WTC11 (cell line): ENCODE data around the gene METTL25B. TPM values are rescaled to one million over a fixed set of nuclear protein-coding genes. Genes with fewer than 3 reads are reported as not detected.

ENCODE experiments used
- ATAC-seq: fragments of 200-7000 bp; cut with Tn5 transposase; 2 replicates; pipeline ENCODE4 v1.10.0; 2021; ENCODE audit warnings: mild to moderate bottlenecking, moderate library complexity
- CTCF ChIA-PET: fragments of 300-600 bp; sonication (Branson Sonifier 250); formaldehyde crosslinking; loops from one replicate; lab custom pipeline; 2021; ENCODE audit warnings: antibody characterized with exemption; lab: Charles Lee
- POLR2A ChIA-PET: fragments of 350-600 bp; sonication (Branson Sonifier 250); formaldehyde crosslinking; loops from one replicate; lab custom pipeline; 2021; ENCODE audit warnings: antibody characterized with exemption; lab: Charles Lee
- DNase-seq: peaks from one replicate; pipeline ENCODE4 v3.0.0; 2021; ENCODE audit warnings: low spot score
- H3K27ac Mint-ChIP-seq: 2 replicates; pipeline ENCODE4 v1.8.0; 2021; ENCODE audit warnings: mixed read lengths
- H3K27me3 Mint-ChIP-seq: 2 replicates; pipeline ENCODE4 v1.8.0; 2021; ENCODE audit warnings: low read depth, mild to moderate bottlenecking, moderate library complexity, mixed read lengths
- H3K36me3 Mint-ChIP-seq: 2 replicates; pipeline ENCODE4 v1.8.0; 2021; ENCODE audit warnings: mixed read lengths
- H3K4me1 Mint-ChIP-seq: 2 replicates; pipeline ENCODE4 v1.8.0; 2022; ENCODE audit warnings: mixed read lengths
- H3K4me3 Mint-ChIP-seq: 2 replicates; pipeline ENCODE4 v1.8.0; 2021; ENCODE audit warnings: mild to moderate bottlenecking, moderate library complexity, mixed read lengths
- H3K9me3 Mint-ChIP-seq: 2 replicates; pipeline ENCODE4 v1.8.0; 2021; ENCODE audit warnings: mixed read lengths
- ATF1 ChIP-seq: sonication (generic); formaldehyde crosslinking; IDR thresholded peaks from 2 replicates; pipeline ENCODE4 v1.8.1; 2023; ENCODE audit warnings: mild to moderate bottlenecking, moderate library complexity, missing genetic modification reagents
- CBFB ChIP-seq: sonication (generic); formaldehyde crosslinking; IDR thresholded peaks from 2 replicates; pipeline ENCODE4 v1.8.1; 2022; ENCODE audit warnings: mild to moderate bottlenecking, low read depth, missing genetic modification reagents
- CDX4 ChIP-seq: fragments of 250-450 bp; sonication (Bioruptor Pico); IDR thresholded peaks from 2 replicates; pipeline ENCODE4 v1.9.0; 2021; ENCODE audit warnings: moderate library complexity, mild to moderate bottlenecking, inconsistent platforms, borderline replicate concordance
- CREB1 ChIP-seq: sonication (generic); formaldehyde crosslinking; IDR thresholded peaks from 2 replicates; pipeline ENCODE4 v1.8.0; 2023; ENCODE audit warnings: mild to moderate bottlenecking, missing genetic modification reagents
- E2F5 ChIP-seq: sonication (generic); formaldehyde crosslinking; IDR thresholded peaks from 2 replicates; pipeline ENCODE4 v1.8.1; 2022; ENCODE audit warnings: mild to moderate bottlenecking, moderate library complexity, missing genetic modification reagents
- FOXJ3 ChIP-seq: sonication (generic); formaldehyde crosslinking; IDR thresholded peaks from 2 replicates; pipeline ENCODE4 v1.9.0; 2021; ENCODE audit warnings: missing genetic modification reagents, mild to moderate bottlenecking, borderline replicate concordance
- FOXP1 ChIP-seq: sonication (generic); formaldehyde crosslinking; IDR thresholded peaks from 2 replicates; pipeline ENCODE4 v1.8.0; 2022; ENCODE audit warnings: missing genetic modification reagents, mild to moderate bottlenecking, moderate library complexity, borderline replicate concordance
- FOXP4 ChIP-seq: sonication (generic); formaldehyde crosslinking; IDR thresholded peaks from 2 replicates; pipeline ENCODE4 v1.8.0; 2022; ENCODE audit warnings: mild to moderate bottlenecking, missing genetic modification reagents
- JUN ChIP-seq: sonication (generic); formaldehyde crosslinking; IDR thresholded peaks from 2 replicates; pipeline ENCODE4 v1.8.0; 2023; ENCODE audit warnings: mild to moderate bottlenecking, missing genetic modification reagents
- KAT7 ChIP-seq: sonication (generic); formaldehyde crosslinking; IDR thresholded peaks from 2 replicates; pipeline ENCODE4 v1.8.1; 2023; ENCODE audit warnings: missing genetic modification reagents, mild to moderate bottlenecking, borderline replicate concordance
- MAX ChIP-seq: sonication (generic); formaldehyde crosslinking; IDR thresholded peaks from 2 replicates; pipeline ENCODE4 v1.8.0; 2022; ENCODE audit warnings: mild to moderate bottlenecking, missing genetic modification reagents
- MYBL2 ChIP-seq: sonication (generic); formaldehyde crosslinking; IDR thresholded peaks from 2 replicates; pipeline ENCODE4 v1.8.1; 2023; ENCODE audit warnings: mild to moderate bottlenecking, moderate library complexity, missing genetic modification reagents
- NFATC4 ChIP-seq: fragments of 250-450 bp; sonication (Bioruptor Pico); IDR thresholded peaks from 2 replicates; pipeline ENCODE4 v1.9.0; 2021; ENCODE audit warnings: mild to moderate bottlenecking
- NFYB ChIP-seq: sonication (generic); formaldehyde crosslinking; conservative IDR thresholded peaks from 2 replicates; pipeline ENCODE4 v1.8.0; 2022; ENCODE audit warnings: low read depth, missing genetic modification reagents
- NR2C2 ChIP-seq: sonication (generic); formaldehyde crosslinking; IDR thresholded peaks from 2 replicates; pipeline ENCODE4 v1.8.0; 2022; ENCODE audit warnings: mild to moderate bottlenecking, missing genetic modification reagents
- OVOL2 ChIP-seq: fragments of 250-450 bp; sonication (Bioruptor Pico); IDR thresholded peaks from 2 replicates; pipeline ENCODE4 v1.9.0; 2021; ENCODE audit warnings: mild to moderate bottlenecking, borderline replicate concordance
- PREB ChIP-seq: sonication (generic); formaldehyde crosslinking; IDR thresholded peaks from 2 replicates; pipeline ENCODE4 v1.8.1; 2022; ENCODE audit warnings: mild to moderate bottlenecking, missing genetic modification reagents, moderate library complexity, borderline replicate concordance
- SMAD3 ChIP-seq: sonication (generic); formaldehyde crosslinking; IDR thresholded peaks from 2 replicates; pipeline ENCODE4 v1.8.0; 2022; ENCODE audit warnings: missing genetic modification reagents, mild to moderate bottlenecking, borderline replicate concordance
- TEAD1 ChIP-seq: sonication (generic); formaldehyde crosslinking; IDR thresholded peaks from 2 replicates; pipeline ENCODE4 v1.8.0; 2022; ENCODE audit warnings: mild to moderate bottlenecking, missing genetic modification reagents
- ZNF138 ChIP-seq: sonication (generic); formaldehyde crosslinking; conservative IDR thresholded peaks from 2 replicates; pipeline ENCODE4 v1.8.1; 2022; ENCODE audit warnings: mild to moderate bottlenecking, moderate library complexity, missing genetic modification reagents
- ZNF219 ChIP-seq: sonication (generic); formaldehyde crosslinking; IDR thresholded peaks from 2 replicates; pipeline ENCODE4 v1.8.0; 2023; ENCODE audit warnings: missing genetic modification reagents, mild to moderate bottlenecking, borderline replicate concordance
- ZNF396 ChIP-seq: fragments of 250-450 bp; sonication (Bioruptor Pico); IDR thresholded peaks from 2 replicates; pipeline ENCODE4 v1.8.0; 2021; ENCODE audit warnings: mild to moderate bottlenecking, moderate library complexity, borderline replicate concordance
- ZNF671 ChIP-seq: fragments of 250-450 bp; sonication (Bioruptor Pico); IDR thresholded peaks from 2 replicates; pipeline ENCODE4 v1.8.0; 2021; ENCODE audit warnings: mild to moderate bottlenecking
- total RNA-seq: library from RNA; stranded (reverse); gene quantifications from 3 replicates; pipeline ENCODE4 v1.2.3, GENCODE V29; 2021
- TF ChIP-seq, protein P1 (sequence below): sonication (generic); formaldehyde crosslinking; conservative IDR thresholded peaks from 2 replicates; pipeline ENCODE4 v1.8.1; 2023; ENCODE audit warnings: mild to moderate bottlenecking, low read depth, missing genetic modification reagents, moderate library complexity
- TF ChIP-seq, protein P2 (sequence below): sonication (generic); formaldehyde crosslinking; IDR thresholded peaks from 2 replicates; pipeline ENCODE4 v1.8.1; 2023; ENCODE audit warnings: mild to moderate bottlenecking, missing genetic modification reagents, moderate library complexity
- TF ChIP-seq, protein P3 (sequence below): fragments of 200-600 bp; IDR thresholded peaks from 2 replicates; pipeline ENCODE4 v1.8.0; 2022; ENCODE audit warnings: antibody characterized with exemption

Gene METTL25B
- total RNA-seq, 1 experiment from 2014 or later, result 32.0 TPM

GRCh38 chr1:156705918-156706656 lies 22.2 kb upstream of the METTL25B start:
- POLR2A ChIA-PET, result interaction anchor here (0.5 to 5.4 kb wide), 18 partner anchors 9 to 82 kb away, joined by 3 to 195 read pairs (median 6); partner anchors contain the start of genes HDGF, ISG20L2, METTL25B and MRPL24
- TF ChIP-seq KAT7, result 0 out of 2 replicates have a peak, but pooled peaks have one; percentile 2
- TF ChIP-seq NFYB (CRISPR knock-in tag), result no peak
- no peak for TF ChIP-seq JUN
- TF ChIP-seq CREB1, result no peak
- no peak for TF ChIP-seq SMAD3
- TF ChIP-seq ZNF671 (CRISPR knock-in tag), result 0 out of 2 replicates have a peak, but pooled peaks have one; percentile 22
- peak; percentile 17; the same call in 1 of the 2 replicates for TF ChIP-seq FOXP4
- TF ChIP-seq, protein P1, sequence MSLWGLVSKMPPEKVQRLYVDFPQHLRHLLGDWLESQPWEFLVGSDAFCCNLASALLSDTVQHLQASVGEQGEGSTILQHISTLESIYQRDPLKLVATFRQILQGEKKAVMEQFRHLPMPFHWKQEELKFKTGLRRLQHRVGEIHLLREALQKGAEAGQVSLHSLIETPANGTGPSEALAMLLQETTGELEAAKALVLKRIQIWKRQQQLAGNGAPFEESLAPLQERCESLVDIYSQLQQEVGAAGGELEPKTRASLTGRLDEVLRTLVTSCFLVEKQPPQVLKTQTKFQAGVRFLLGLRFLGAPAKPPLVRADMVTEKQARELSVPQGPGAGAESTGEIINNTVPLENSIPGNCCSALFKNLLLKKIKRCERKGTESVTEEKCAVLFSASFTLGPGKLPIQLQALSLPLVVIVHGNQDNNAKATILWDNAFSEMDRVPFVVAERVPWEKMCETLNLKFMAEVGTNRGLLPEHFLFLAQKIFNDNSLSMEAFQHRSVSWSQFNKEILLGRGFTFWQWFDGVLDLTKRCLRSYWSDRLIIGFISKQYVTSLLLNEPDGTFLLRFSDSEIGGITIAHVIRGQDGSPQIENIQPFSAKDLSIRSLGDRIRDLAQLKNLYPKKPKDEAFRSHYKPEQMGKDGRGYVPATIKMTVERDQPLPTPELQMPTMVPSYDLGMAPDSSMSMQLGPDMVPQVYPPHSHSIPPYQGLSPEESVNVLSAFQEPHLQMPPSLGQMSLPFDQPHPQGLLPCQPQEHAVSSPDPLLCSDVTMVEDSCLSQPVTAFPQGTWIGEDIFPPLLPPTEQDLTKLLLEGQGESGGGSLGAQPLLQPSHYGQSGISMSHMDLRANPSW (CRISPR knock-in tag), result no peak
- TF ChIP-seq ATF1 (CRISPR knock-in tag), result no peak
- TF ChIP-seq MYBL2 (CRISPR knock-in tag), result peak; percentile 49; the same call in 1 of the 2 replicates
- TF ChIP-seq E2F5 (CRISPR knock-in tag), result no peak
- no peak for TF ChIP-seq NFATC4
- 0 out of 2 replicates have a peak, but pooled peaks have one; percentile 39 for TF ChIP-seq ZNF219 (CRISPR knock-in tag)
- TF ChIP-seq, protein P2, sequence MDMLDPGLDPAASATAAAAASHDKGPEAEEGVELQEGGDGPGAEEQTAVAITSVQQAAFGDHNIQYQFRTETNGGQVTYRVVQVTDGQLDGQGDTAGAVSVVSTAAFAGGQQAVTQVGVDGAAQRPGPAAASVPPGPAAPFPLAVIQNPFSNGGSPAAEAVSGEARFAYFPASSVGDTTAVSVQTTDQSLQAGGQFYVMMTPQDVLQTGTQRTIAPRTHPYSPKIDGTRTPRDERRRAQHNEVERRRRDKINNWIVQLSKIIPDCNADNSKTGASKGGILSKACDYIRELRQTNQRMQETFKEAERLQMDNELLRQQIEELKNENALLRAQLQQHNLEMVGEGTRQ (CRISPR knock-in tag), result no peak
- TF ChIP-seq OVOL2 (CRISPR knock-in tag), result no peak
- no peak for TF ChIP-seq FOXJ3
- TF ChIP-seq, protein P3, sequence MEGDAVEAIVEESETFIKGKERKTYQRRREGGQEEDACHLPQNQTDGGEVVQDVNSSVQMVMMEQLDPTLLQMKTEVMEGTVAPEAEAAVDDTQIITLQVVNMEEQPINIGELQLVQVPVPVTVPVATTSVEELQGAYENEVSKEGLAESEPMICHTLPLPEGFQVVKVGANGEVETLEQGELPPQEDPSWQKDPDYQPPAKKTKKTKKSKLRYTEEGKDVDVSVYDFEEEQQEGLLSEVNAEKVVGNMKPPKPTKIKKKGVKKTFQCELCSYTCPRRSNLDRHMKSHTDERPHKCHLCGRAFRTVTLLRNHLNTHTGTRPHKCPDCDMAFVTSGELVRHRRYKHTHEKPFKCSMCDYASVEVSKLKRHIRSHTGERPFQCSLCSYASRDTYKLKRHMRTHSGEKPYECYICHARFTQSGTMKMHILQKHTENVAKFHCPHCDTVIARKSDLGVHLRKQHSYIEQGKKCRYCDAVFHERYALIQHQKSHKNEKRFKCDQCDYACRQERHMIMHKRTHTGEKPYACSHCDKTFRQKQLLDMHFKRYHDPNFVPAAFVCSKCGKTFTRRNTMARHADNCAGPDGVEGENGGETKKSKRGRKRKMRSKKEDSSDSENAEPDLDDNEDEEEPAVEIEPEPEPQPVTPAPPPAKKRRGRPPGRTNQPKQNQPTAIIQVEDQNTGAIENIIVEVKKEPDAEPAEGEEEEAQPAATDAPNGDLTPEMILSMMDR, result peak; percentile 96
- no peak for TF ChIP-seq CBFB (CRISPR knock-in tag)
- no peak for TF ChIP-seq ZNF138 (CRISPR knock-in tag)
- TF ChIP-seq MAX (CRISPR knock-in tag), result peak; percentile 11; the same call in 1 of the 2 replicates
- 0 out of 2 replicates have a peak, but pooled peaks have one; percentile 19 for TF ChIP-seq TEAD1 (CRISPR knock-in tag)
- peak; percentile 15; the same call in 1 of the 2 replicates for TF ChIP-seq NR2C2 (CRISPR knock-in tag)
- peak; percentile 46; the same call in 1 of the 2 replicates for TF ChIP-seq FOXP1 (CRISPR knock-in tag)
- no peak for TF ChIP-seq CDX4
- no peak for TF ChIP-seq PREB
- no peak for TF ChIP-seq ZNF396 (CRISPR knock-in tag)

More at GRCh38 chr1:156705918-156706656, 22.2 kb upstream of the METTL25B start:
- Mint-ChIP-seq H3K27me3 (peaks cover 23% of the 10 kb centered on the region), H3K27ac (peak overlapping the region; percentile 96), H3K4me1 (peaks cover 62% of the 10 kb centered on the region), H3K4me3 (peak overlapping the region; percentile 84), H3K9me3 (no peaks in the 10 kb centered on the region), H3K36me3 (peaks cover 7% of the 10 kb centered on the region)
- CTCF ChIA-PET, result interaction anchor here (0.6 to 25.2 kb wide), 46 partner anchors 9 to 249 kb away, joined by 3 to 1553 read pairs (median 6); partner anchors contain the start of genes BCAN, HAPLN2, HDGF and INSRR
- peak; percentile 45 for ATAC-seq
- DNase-seq, result peak; percentile 94
